A549 (cell line): ENCODE results near the gene ABHD2. TPM values are rescaled to one million over a fixed set of nuclear protein-coding genes. Genes with fewer than 3 reads are reported as not detected.

ENCODE experiments used
- ATAC-seq, 2 experiments: fragments of 200-7000 bp in 1 of 2; fragments of >200 bp in 1 of 2; cut with Nextera tagmentation in 1 of 2; cut with Tn5 transposase in 1 of 2; 3 replicates each; pipeline versions ENCODE4 v1.8.0 to v1.9.1; 2018 to 2020; ENCODE audit warnings: mild to moderate bottlenecking in 1 of 2, moderate library complexity in 1 of 2
- CTCF ChIA-PET: fragments of 300-600 bp; sonication (Branson Sonifier 250); formaldehyde crosslinking; extraction: SDS; loops from one replicate; lab custom pipeline; 2021; ENCODE audit warnings: antibody characterized with exemption, inconsistent platforms; lab: Yijun Ruan, JAX
- POLR2A ChIA-PET: fragments of 350-600 bp; formaldehyde crosslinking; extraction: SDS; loops from one replicate; lab custom pipeline; 2021; ENCODE audit warnings: antibody characterized with exemption, inconsistent platforms; lab: Yijun Ruan, JAX
- DNase-seq, 2 experiments: peaks; one replicate each; pipeline versions ENCODE4 v3.0.0 to v3.0.0-alpha.2; 2011 to 2016; ENCODE audit warnings: low read depth in 1 of 2, low spot score in 1 of 2
- FAIRE-seq: peaks from 2 replicates; lab custom pipeline; 2011; peaks lifted over from hg19 to GRCh38; lab: Jason Lieb, UNC
- H3K27ac ChIP-seq, 2 experiments: fragments of >200 bp; sonication (Bioruptor Twin); formaldehyde crosslinking; 3 replicates each; pipeline ENCODE4 v1.5.1; 2016 to 2017
- H3K4me1 ChIP-seq: fragments of >200 bp; sonication (Bioruptor Twin); formaldehyde crosslinking; 3 replicates; pipeline ENCODE4 v1.6.1; 2016
- H3K4me2 ChIP-seq: fragments of >200 bp; sonication (Bioruptor Twin); formaldehyde crosslinking; 3 replicates; pipeline ENCODE4 v1.6.1; 2016
- H3K4me3 ChIP-seq: fragments of >200 bp; sonication (Bioruptor Twin); formaldehyde crosslinking; 3 replicates; pipeline ENCODE4 v1.5.1; 2016
- H3K9me3 ChIP-seq: fragments of >200 bp; sonication (Bioruptor Twin); formaldehyde crosslinking; 3 replicates; pipeline ENCODE4 v1.6.1; 2016
- ATOH8 ChIP-seq: fragments of 250-450 bp; sonication (Bioruptor Pico); IDR thresholded peaks from 2 replicates; pipeline ENCODE4 v1.5.0; 2020; ENCODE audit warnings: low read depth, mild to moderate bottlenecking, moderate library complexity
- BHLHE40 ChIP-seq: IDR thresholded peaks from 2 replicates; pipeline ENCODE4 v1.6.1; 2012; ENCODE audit warnings: low read depth, low read length, inconsistent platforms
- CBX8 ChIP-seq: fragments of 200-600 bp; sonication (generic); IDR thresholded peaks from 2 replicates; pipeline ENCODE4 v1.6.1; 2016
- CHD4 ChIP-seq: fragments of 200-600 bp; sonication (generic); IDR thresholded peaks from 2 replicates; pipeline ENCODE4 v1.6.1; 2016; ENCODE audit warnings: antibody characterized with exemption, mild to moderate bottlenecking, borderline replicate concordance
- E2F6 ChIP-seq: IDR thresholded peaks from 2 replicates; pipeline ENCODE4 v1.6.1; 2012; ENCODE audit warnings: low read depth, borderline replicate concordance
- EHMT2 ChIP-seq: fragments of 200-600 bp; sonication (generic); IDR thresholded peaks from 2 replicates; pipeline ENCODE4 v1.6.1; 2016; ENCODE audit warnings: antibody characterized with exemption, low read depth, mild to moderate bottlenecking, moderate library complexity
- FOSB ChIP-seq: fragments of 250-450 bp; sonication (Bioruptor Pico); IDR thresholded peaks from 2 replicates; pipeline ENCODE4 v1.5.0; 2020; ENCODE audit warnings: mild to moderate bottlenecking, moderate library complexity
- HDAC2 ChIP-seq: fragments of 200-600 bp; sonication (generic); IDR thresholded peaks from 2 replicates; pipeline ENCODE4 v1.6.1; 2016
- HES2 ChIP-seq: fragments of >200 bp; sonication (Bioruptor Twin); formaldehyde crosslinking; IDR thresholded peaks from 2 replicates; pipeline ENCODE4 v1.6.1; 2016
- HEYL ChIP-seq: fragments of 250-450 bp; sonication (Bioruptor Pico); IDR thresholded peaks from 2 replicates; pipeline ENCODE4 v1.8.0; 2021; ENCODE audit warnings: mild to moderate bottlenecking, moderate library complexity
- HOXB5 ChIP-seq: fragments of 250-450 bp; sonication (Bioruptor Pico); IDR thresholded peaks from 2 replicates; pipeline ENCODE4 v1.5.0; 2020; ENCODE audit warnings: mild to moderate bottlenecking, moderate library complexity
- JUN ChIP-seq, 2 experiments: fragments of >200 bp; sonication (Bioruptor Twin); formaldehyde crosslinking; IDR thresholded peaks; 2 replicates in 1 of 2; 3 replicates in 1 of 2; pipeline ENCODE4 v1.6.1; 2016 to 2017
- MYC ChIP-seq: IDR thresholded peaks from 2 replicates; pipeline ENCODE4 v1.6.1; 2012; ENCODE audit warnings: mild to moderate bottlenecking, inconsistent platforms, low read length, improper control_type of control experiment, borderline replicate concordance
- RARB ChIP-seq: fragments of 250-450 bp; sonication (Bioruptor Pico); IDR thresholded peaks from 2 replicates; pipeline ENCODE4 v1.8.0; 2021; ENCODE audit warnings: mild to moderate bottlenecking, moderate library complexity
- SMC3 ChIP-seq: fragments of >200 bp; sonication (Bioruptor Twin); formaldehyde crosslinking; IDR thresholded peaks from 3 replicates; pipeline ENCODE4 v1.6.1; 2018; ENCODE audit warnings: inconsistent platforms
- TP53 ChIP-seq: fragments of 250-450 bp; sonication (Bioruptor Pico); IDR thresholded peaks from 2 replicates; pipeline ENCODE4 v1.5.0; 2021; ENCODE audit warnings: mild to moderate bottlenecking, moderate library complexity
- ZC3H11A ChIP-seq: fragments of 450-650 bp; IDR thresholded peaks from 2 replicates; pipeline ENCODE4 v1.6.1; 2014; ENCODE audit warnings: antibody characterized with exemption, mild to moderate bottlenecking
- ZNF302 ChIP-seq: fragments of 250-450 bp; sonication (Bioruptor Pico); IDR thresholded peaks from 2 replicates; pipeline ENCODE4 v1.9.0; 2021; ENCODE audit warnings: inconsistent platforms, mild to moderate bottlenecking, moderate library complexity
- WGBS: methylation state at CpG from one replicate; pipeline ENCODE4 v1.1.6; 2017; ENCODE audit errors: missing lambda C conversion rate; 5-methylcytosine and 5-hydroxymethylcytosine counted together
- polyA plus RNA-seq, 4 experiments: library from polyadenylated mRNA; depleted of rRNA in 3 of 4; stranded (reverse); fragments of >200 nt; fragmentation: RNase III in 1 of 4; extraction: RNeasy Plus Mini Kit Qiagen cat#74134 plus additional on column Dnase treatment in 1 of 4; gene quantifications; 2 replicates in 3 of 4; 3 replicates in 1 of 4; pipeline ENCODE4 v1.2.3, GENCODE V29; 2011 to 2017
- TF ChIP-seq, protein P1 (sequence below): fragments of 200-600 bp; sonication (generic); IDR thresholded peaks from 2 replicates; pipeline ENCODE4 v1.6.1; 2016; ENCODE audit warnings: antibody characterized with exemption, mild to moderate bottlenecking, moderate library complexity
- TF ChIP-seq, protein P2 (sequence below): fragments of 450-650 bp; IDR thresholded peaks from 2 replicates; pipeline ENCODE4 v1.6.1; 2014; ENCODE audit warnings: antibody characterized with exemption
- TF ChIP-seq, protein P3 (sequence below): fragments of 250-450 bp; sonication (Bioruptor Pico); IDR thresholded peaks from 2 replicates; pipeline ENCODE4 v1.5.0; 2021; ENCODE audit warnings: mild to moderate bottlenecking, moderate library complexity, borderline replicate concordance

The ABHD2 gene
- polyA plus RNA-seq, 2 of the 4 experiments (the other 2 are of a cell fraction) = 36.2 to 63.3 TPM

DNA sequence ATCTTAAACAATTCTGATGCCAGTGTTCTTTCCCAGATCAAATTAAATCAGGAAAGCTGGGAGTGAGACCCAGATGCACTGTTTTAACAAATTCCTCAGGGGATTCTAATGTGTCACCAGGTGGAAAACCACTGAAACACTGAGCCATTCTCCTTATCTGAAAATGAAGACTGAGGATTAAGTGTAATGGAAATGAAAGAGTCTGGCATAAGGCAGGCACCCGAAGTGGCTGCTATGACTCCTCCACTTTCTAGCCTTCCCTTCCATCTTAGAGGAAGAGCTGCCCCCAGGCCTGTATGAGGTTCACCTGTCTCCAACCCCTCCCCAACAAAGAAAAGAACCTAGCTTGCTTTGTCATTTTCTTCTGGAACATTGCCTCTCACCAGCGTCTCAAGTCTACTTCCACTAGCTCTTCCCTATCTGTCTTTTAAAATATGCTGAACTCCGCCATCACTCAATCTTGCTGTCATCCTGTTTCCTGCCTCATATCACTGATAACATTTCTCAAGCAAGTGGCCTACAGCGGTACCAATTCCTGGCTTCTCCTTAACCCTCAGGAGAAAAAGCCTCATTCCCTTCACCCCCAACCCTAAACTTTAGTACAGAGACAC is 13.7 kb upstream of the ABHD2 start:
- FAIRE-seq (no peak), ATAC-seq (no peak), DNase-seq (no peak)
- 94% methylated on average over 4 of the region's 4 CpGs for WGBS
- ChIA-PET POLR2A (no interaction called here), CTCF (interaction anchor here (0.6 to 5.0 kb wide), 13 partner anchors 9 to 294 kb away, joined by 3 to 47 read pairs (median 5); no protein-coding TSS in a partner anchor)
- no peaks in the 10 kb centered on the region for H3K9me3 ChIP-seq
- H3K4me1 ChIP-seq = 0 out of 3 replicates have a peak, but pooled peaks cover 3% of the 10 kb centered on the region
- no peak overlapping the region for H3K4me3 ChIP-seq
- H3K27ac ChIP-seq = no peak overlapping the region
- no peak overlapping the region for H3K4me2 ChIP-seq
- no peak for TF ChIP-seq MYC
- TF ChIP-seq HDAC2 = no peak
- no peak for TF ChIP-seq ZC3H11A
- no peak for TF ChIP-seq HES2
- no peak for TF ChIP-seq HOXB5 (CRISPR knock-in tag)
- no peak for TF ChIP-seq CHD4
- TF ChIP-seq, protein P1, sequence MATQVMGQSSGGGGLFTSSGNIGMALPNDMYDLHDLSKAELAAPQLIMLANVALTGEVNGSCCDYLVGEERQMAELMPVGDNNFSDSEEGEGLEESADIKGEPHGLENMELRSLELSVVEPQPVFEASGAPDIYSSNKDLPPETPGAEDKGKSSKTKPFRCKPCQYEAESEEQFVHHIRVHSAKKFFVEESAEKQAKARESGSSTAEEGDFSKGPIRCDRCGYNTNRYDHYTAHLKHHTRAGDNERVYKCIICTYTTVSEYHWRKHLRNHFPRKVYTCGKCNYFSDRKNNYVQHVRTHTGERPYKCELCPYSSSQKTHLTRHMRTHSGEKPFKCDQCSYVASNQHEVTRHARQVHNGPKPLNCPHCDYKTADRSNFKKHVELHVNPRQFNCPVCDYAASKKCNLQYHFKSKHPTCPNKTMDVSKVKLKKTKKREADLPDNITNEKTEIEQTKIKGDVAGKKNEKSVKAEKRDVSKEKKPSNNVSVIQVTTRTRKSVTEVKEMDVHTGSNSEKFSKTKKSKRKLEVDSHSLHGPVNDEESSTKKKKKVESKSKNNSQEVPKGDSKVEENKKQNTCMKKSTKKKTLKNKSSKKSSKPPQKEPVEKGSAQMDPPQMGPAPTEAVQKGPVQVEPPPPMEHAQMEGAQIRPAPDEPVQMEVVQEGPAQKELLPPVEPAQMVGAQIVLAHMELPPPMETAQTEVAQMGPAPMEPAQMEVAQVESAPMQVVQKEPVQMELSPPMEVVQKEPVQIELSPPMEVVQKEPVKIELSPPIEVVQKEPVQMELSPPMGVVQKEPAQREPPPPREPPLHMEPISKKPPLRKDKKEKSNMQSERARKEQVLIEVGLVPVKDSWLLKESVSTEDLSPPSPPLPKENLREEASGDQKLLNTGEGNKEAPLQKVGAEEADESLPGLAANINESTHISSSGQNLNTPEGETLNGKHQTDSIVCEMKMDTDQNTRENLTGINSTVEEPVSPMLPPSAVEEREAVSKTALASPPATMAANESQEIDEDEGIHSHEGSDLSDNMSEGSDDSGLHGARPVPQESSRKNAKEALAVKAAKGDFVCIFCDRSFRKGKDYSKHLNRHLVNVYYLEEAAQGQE = no peak
- no peak for TF ChIP-seq E2F6
- TF ChIP-seq, all 56 proteins: peak for 0

GRCh38 chr15:89075101-89075640 is 13.1 kb upstream of the ABHD2 start:
- TF ChIP-seq, protein P2, sequence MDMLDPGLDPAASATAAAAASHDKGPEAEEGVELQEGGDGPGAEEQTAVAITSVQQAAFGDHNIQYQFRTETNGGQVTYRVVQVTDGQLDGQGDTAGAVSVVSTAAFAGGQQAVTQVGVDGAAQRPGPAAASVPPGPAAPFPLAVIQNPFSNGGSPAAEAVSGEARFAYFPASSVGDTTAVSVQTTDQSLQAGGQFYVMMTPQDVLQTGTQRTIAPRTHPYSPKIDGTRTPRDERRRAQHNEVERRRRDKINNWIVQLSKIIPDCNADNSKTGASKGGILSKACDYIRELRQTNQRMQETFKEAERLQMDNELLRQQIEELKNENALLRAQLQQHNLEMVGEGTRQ = no peak
- no peak for TF ChIP-seq FOSB (CRISPR knock-in tag)
- no peak for TF ChIP-seq BHLHE40
- TF ChIP-seq TP53 (CRISPR knock-in tag) = no peak
- TF ChIP-seq RARB = no peak
- no peak for TF ChIP-seq SMC3
- no peak for TF ChIP-seq CBX8
- TF ChIP-seq ZNF302 (CRISPR knock-in tag) = no peak
- TF ChIP-seq, protein P3, sequence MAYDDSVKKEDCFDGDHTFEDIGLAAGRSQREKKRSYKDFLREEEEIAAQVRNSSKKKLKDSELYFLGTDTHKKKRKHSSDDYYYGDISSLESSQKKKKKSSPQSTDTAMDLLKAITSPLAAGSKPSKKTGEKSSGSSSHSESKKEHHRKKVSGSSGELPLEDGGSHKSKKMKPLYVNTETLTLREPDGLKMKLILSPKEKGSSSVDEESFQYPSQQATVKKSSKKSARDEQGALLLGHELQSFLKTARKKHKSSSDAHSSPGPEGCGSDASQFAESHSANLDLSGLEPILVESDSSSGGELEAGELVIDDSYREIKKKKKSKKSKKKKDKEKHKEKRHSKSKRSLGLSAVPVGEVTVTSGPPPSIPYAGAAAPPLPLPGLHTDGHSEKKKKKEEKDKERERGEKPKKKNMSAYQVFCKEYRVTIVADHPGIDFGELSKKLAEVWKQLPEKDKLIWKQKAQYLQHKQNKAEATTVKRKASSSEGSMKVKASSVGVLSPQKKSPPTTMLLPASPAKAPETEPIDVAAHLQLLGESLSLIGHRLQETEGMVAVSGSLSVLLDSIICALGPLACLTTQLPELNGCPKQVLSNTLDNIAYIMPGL (CRISPR knock-in tag) = no peak
- no peak for TF ChIP-seq EHMT2
- TF ChIP-seq HEYL = no peak
- no peak for TF ChIP-seq ATOH8 (CRISPR knock-in tag)
- TF ChIP-seq JUN (IDR thresholded peaks at IDR 0.05) = no peak
- TF ChIP-seq, all 56 proteins: peak for 0
- Histone ChIP-seq H3K27ac (no peak overlapping the region), H3K4me1 (0 out of 3 replicates have a peak, but pooled peaks cover 3% of the 10 kb centered on the region), H3K9me3 (no peaks in the 10 kb centered on the region), H3K4me3 (no peak overlapping the region), H3K4me2 (no peak overlapping the region)
- FAIRE-seq = no peak
- WGBS = 48% methylated on average over 4 of the region's 4 CpGs
- no peak; a peak in 2 of 6 replicates for ATAC-seq
- CTCF ChIA-PET = interaction anchor here (0.9 to 5.0 kb wide), 14 partner anchors 9 to 197 kb away, joined by 3 to 47 read pairs (median 6); no protein-coding TSS in a partner anchor
- POLR2A ChIA-PET = no interaction called here
- no peak for DNase-seq
